Measurements from ENCODE around the gene MSANTD1. TPM values are rescaled to one million over a fixed set of nuclear protein-coding genes. Genes with fewer than 3 reads are reported as not detected.
A peak's percentile ranks its signal among the peaks of the same experiment; 100 is the strongest.

Gene MSANTD1
- total RNA-seq, 1 donor from 2014 or later = 1.9 TPM

DNA sequence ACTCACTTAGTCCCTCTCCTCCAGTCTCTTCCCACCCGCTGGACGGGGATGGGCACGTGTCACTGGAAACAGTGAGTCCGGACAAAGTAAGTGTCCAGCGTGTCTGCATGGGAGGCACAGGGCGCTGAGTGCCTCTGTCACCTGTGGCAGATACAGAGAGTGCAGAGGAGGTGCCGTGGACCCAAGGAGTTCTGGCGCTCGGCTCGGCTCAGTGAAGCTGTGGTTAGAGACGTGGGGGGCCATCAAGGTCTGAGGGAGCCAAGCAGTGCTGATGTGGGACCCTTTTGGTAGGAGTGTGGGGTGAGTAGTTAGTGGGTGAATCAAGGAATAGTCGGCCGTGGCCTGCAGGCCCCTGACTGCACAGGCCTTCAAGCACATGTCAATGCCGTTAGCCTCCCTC, 40.1 kb upstream of the MSANTD1 start:
- H3K4me3 ChIP-seq = no peak overlapping the region
- no peak for DNase-seq
- H3K27me3 ChIP-seq (ENCODE audit: low read depth) = no peaks in the 10 kb centered on the region
- no peaks in the 10 kb centered on the region for H3K9me3 ChIP-seq
- TF ChIP-seq, protein P1, sequence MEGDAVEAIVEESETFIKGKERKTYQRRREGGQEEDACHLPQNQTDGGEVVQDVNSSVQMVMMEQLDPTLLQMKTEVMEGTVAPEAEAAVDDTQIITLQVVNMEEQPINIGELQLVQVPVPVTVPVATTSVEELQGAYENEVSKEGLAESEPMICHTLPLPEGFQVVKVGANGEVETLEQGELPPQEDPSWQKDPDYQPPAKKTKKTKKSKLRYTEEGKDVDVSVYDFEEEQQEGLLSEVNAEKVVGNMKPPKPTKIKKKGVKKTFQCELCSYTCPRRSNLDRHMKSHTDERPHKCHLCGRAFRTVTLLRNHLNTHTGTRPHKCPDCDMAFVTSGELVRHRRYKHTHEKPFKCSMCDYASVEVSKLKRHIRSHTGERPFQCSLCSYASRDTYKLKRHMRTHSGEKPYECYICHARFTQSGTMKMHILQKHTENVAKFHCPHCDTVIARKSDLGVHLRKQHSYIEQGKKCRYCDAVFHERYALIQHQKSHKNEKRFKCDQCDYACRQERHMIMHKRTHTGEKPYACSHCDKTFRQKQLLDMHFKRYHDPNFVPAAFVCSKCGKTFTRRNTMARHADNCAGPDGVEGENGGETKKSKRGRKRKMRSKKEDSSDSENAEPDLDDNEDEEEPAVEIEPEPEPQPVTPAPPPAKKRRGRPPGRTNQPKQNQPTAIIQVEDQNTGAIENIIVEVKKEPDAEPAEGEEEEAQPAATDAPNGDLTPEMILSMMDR (IDR thresholded peaks at IDR 0.05) = no peak
- intact Hi-C loops (cut with DNase I) = no loop called here
- ATAC-seq = no peak
- no peak overlapping the region for H3K27ac ChIP-seq
- H3K36me3 ChIP-seq = peaks cover 93% of the 10 kb centered on the region
- peaks cover 29% of the 10 kb centered on the region for H3K4me1 ChIP-seq

DNA sequence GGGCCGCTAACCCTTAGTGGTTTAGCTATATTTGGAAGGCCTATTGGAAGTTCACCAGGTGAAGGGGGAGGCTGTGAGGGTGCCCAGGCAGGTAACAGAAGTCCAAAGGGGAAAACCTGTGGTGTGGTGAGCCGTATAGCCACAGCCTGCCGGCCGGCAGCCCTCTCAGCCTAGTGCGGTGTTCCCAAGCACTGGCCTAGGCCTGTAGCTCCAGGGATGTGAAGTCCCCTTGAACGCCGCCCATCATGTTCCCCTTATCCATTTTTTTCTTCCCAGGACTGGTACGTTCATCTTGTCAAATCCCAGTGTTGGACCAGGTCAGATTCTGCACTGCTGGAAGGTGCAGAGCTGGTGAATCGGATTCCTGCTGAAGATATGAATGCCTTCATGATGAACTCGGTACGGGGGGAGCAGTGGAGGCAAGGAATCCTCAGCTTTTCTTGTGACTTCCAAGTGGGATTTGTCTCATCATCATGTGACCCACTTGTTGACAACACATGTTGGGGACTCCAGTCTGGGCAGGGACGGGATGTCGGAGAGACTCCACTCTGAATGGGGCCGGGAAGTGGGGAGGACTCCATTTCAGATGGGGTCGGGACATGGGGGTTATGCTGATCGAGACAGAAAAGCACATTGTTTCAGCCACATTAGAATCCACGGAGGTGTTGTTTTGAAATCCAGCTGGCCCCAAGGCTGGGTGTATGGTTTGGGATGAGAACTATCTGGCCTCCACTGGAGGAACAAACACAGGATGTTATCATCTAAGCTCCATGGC, 39.2 kb upstream of the MSANTD1 start:
- no peak for DNase-seq

DNA sequence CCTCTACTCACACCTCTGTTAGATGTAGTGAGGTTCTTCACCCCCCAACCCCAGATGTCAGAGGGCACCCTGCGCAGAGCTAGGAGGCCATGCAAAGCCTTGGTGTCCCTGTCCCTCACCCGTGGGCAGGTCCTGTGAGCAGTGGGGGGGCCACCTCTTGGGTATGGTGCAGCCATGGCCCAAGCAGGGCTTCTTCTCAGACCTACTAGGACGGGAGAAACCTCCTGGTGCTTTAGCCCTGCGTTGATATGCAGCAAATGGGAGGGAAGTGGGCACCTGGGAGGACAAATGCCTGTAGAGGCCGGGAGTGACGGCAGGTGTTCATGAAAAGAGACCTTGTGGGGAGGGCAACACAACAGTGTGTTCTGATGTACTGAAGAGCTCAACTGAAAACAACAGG, 38.5 kb upstream of the MSANTD1 start:
- no peaks in the 10 kb centered on the region for H3K27me3 ChIP-seq (ENCODE audit: low read depth)
- TF ChIP-seq, protein P1 (IDR thresholded peaks at IDR 0.05) = no peak
- peaks cover 19% of the 10 kb centered on the region for H3K4me1 ChIP-seq
- no peak overlapping the region for H3K27ac ChIP-seq
- intact Hi-C loops (cut with DNase I) = no loop called here
- H3K4me3 ChIP-seq = no peak overlapping the region
- peaks cover 97% of the 10 kb centered on the region for H3K36me3 ChIP-seq
- ATAC-seq (peak in 1 of 2 donors; percentile 11), DNase-seq (no peak)
- no peaks in the 10 kb centered on the region for H3K9me3 ChIP-seq

More for the DNA sequence above, 39.2 kb upstream of the MSANTD1 start:
- no peak for ATAC-seq
- no peaks in the 10 kb centered on the region for H3K27me3 ChIP-seq (ENCODE audit: low read depth)
- H3K9me3 ChIP-seq = no peaks in the 10 kb centered on the region
- intact Hi-C loops (cut with DNase I) = no loop called here
- TF ChIP-seq, protein P1 (IDR thresholded peaks at IDR 0.05) = no peak
- no peak overlapping the region for H3K4me3 ChIP-seq
- peaks cover 23% of the 10 kb centered on the region for H3K4me1 ChIP-seq
- peaks cover 93% of the 10 kb centered on the region for H3K36me3 ChIP-seq
- H3K27ac ChIP-seq = no peak overlapping the region

DNA sequence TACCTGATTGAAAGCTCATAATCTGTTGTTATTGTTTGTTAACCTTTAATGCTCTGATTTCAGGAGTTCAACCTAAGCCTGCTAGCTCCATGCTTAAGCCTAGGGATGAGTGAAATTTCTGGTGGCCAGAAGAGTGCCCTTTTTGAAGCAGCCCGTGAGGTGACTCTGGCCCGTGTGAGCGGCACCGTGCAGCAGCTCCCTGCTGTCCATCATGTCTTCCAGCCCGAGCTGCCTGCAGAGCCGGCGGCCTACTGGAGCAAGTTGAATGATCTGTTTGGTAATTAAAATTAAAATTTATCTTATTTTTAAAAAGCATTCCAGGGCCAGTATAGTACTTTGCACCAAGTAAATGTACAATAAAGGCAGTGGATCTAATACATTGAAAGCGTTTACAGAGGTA, 37.1 kb upstream of the MSANTD1 start:
- H3K27ac ChIP-seq = no peak overlapping the region
- DNase-seq (no peak), ATAC-seq (no peak)
- peaks cover 16% of the 10 kb centered on the region for H3K4me1 ChIP-seq
- H3K4me3 ChIP-seq = no peak overlapping the region
- H3K36me3 ChIP-seq = peaks cover 96% of the 10 kb centered on the region
- TF ChIP-seq, protein P1 (IDR thresholded peaks at IDR 0.05) = no peak
- intact Hi-C loops (cut with DNase I) = no loop called here
- H3K27me3 ChIP-seq (ENCODE audit: low read depth) = no peaks in the 10 kb centered on the region
- H3K9me3 ChIP-seq = no peaks in the 10 kb centered on the region

DNA sequence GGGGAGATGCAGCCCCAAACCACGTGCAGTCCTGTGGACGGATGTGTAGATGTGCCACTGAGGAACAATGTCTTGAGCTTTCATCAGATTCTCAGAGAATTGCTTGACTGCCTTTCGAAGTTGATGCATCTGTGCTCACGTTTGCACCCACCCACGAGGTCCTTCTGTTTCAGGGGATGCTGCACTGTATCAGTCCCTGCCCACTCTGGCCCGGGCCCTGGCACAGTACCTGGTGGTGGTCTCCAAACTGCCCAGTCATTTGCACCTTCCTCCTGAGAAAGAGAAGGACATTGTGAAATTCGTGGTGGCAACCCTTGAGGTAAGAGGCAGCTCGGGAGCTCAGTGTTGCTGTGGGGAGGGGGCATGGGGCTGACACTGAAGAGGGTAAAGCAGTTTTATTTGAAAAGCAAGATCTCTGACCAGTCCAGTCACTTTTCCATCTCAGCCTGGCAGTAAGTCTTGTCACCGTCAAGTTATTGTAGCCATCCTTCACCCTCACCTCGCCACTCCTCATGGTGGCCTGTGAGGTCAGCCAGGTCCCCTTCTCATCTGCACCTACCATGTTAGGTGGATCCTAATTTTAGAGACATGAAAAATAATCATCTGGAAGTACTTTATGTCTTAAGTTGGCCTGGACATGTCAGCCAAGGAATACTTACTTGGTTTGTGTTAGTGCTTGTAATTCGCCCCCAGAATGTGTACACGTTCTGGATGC, 36.4 kb upstream of the MSANTD1 start:
- Histone ChIP-seq H3K36me3 (peaks cover 96% of the 10 kb centered on the region), H3K27ac (no peak overlapping the region), H3K4me1 (peaks cover 10% of the 10 kb centered on the region), H3K9me3 (no peaks in the 10 kb centered on the region), H3K27me3 (ENCODE audit: low read depth) (no peaks in the 10 kb centered on the region), H3K4me3 (no peak overlapping the region)
- no peak for DNase-seq
- TF ChIP-seq, protein P1 (IDR thresholded peaks at IDR 0.05) = no peak
- ATAC-seq = no peak
- intact Hi-C loops (cut with DNase I) = no loop called here
